Fibroblast of skin of right biceps (primary cell): ENCODE results near the gene FLNA.
"Not testable (repeated sequence)": the region's sequence is repeated elsewhere in the genome, so short reads cannot be mapped to it uniquely, and the experiment has no call there.

Experiments
- DNase-seq: peaks from one replicate; pipeline ENCODE4 v3.0.0-alpha.2; 2013

The FLNA gene

GRCh38 chrX:154328646-154329045, 45.8 kb downstream of the FLNA start:
- no peak for DNase-seq

GRCh38 chrX:154327038-154327820, 47.2 kb downstream of the FLNA start:
- peak; percentile 40 for DNase-seq

GRCh38 chrX:154325541-154325940, 48.9 kb downstream of the FLNA start:
- DNase-seq: no peak

GRCh38 chrX:154323537-154323936, 50.9 kb downstream of the FLNA start:
- no peak for DNase-seq

- no peak for DNase-seq
Measured at GRCh38 chrX:154322890-154323289, 51.5 kb downstream of the FLNA start.

- DNase-seq: peak; percentile 8
Measured at GRCh38 chrX:154321594-154321993, 52.8 kb downstream of the FLNA start.

GRCh38 chrX:154321152-154321551, 53.3 kb downstream of the FLNA start:
- no peak for DNase-seq

GRCh38 chrX:154320406-154320805, 54.0 kb downstream of the FLNA start:
- no peak for DNase-seq

- peak; percentile 15 for DNase-seq
Measured at GRCh38 chrX:154317391-154317995, 56.9 kb downstream of the FLNA start.

GRCh38 chrX:154315416-154315815, 59.0 kb downstream of the FLNA start:
- no peak for DNase-seq

GRCh38 chrX:154313147-154313546, 61.3 kb downstream of the FLNA start:
- no peak for DNase-seq

- no peak for DNase-seq
Measured at GRCh38 chrX:154312116-154312515, 62.3 kb downstream of the FLNA start.

GRCh38 chrX:154310616-154311536, 63.6 kb downstream of the FLNA start:
- no peak for DNase-seq

GRCh38 chrX:154309041-154309775, 65.2 kb downstream of the FLNA start:
- DNase-seq: no peak

- DNase-seq: peak; percentile 29
Measured at GRCh38 chrX:154308108-154308946, 66.1 kb downstream of the FLNA start.

GRCh38 chrX:154307202-154307601, 67.2 kb downstream of the FLNA start:
- DNase-seq: no peak

- no peak for DNase-seq
Measured at GRCh38 chrX:154305541-154306205, 68.8 kb downstream of the FLNA start.

GRCh38 chrX:154304846-154305245, 69.6 kb downstream of the FLNA start:
- no peak for DNase-seq

GRCh38 chrX:154303476-154303875, 71.0 kb downstream of the FLNA start:
- no peak for DNase-seq

- DNase-seq: not testable (repeated sequence)
Measured at GRCh38 chrX:154302998-154303397, 71.4 kb downstream of the FLNA start.

- DNase-seq: no peak
Measured at GRCh38 chrX:154300816-154301215, 73.6 kb downstream of the FLNA start.
